ENCODE measurements around the gene P2RX5. TPM values are rescaled to one million over a fixed set of nuclear protein-coding genes. Genes with fewer than 3 reads are reported as not detected.

P2RX5 gene
- total RNA-seq, 4 donors from 2014 or later: 0.49 to 0.56 TPM; not detected in 2

GRCh38 chr17:3626831-3627768, 68.9 kb downstream of the P2RX5 start:
- 80% methylated on average over 16 of the region's 16 CpGs for WGBS
- peaks cover 76% of the 10 kb centered on the region for H3K36me3 ChIP-seq

More at GRCh38 chr17:3626831-3627768, 68.9 kb downstream of the P2RX5 start:
- Histone ChIP-seq H3K27ac (no peak overlapping the region), H3K4me3 (no peak overlapping the region), H3K9me3 (no peaks in the 10 kb centered on the region), H3K27me3 (no peaks in the 10 kb centered on the region), H3K4me1 (no peaks in the 10 kb centered on the region)
- TF ChIP-seq POLR2A (IDR thresholded peaks at IDR 0.05): no peak
- no peak for TF ChIP-seq EP300 (IDR thresholded peaks at IDR 0.05)
- DNase-seq (ENCODE audit: low spot score in 2 of 2): no peak

Other genes starting within 250 kb of the P2RX5 start
- not detected for gene SPATA22, start 224.3 kb downstream of the P2RX5 start, total RNA-seq
- 1 to 10 TPM in 3 of 4 donors, under 1 TPM in 1; 0.98 to 5.4 (median 1.8) TPM for gene ASPA, start 220.2 kb downstream of the P2RX5 start, total RNA-seq
- 10 to 100 TPM; 25.6 to 45.4 (median 34.4) TPM for gene TRPV3, start 138.3 kb downstream of the P2RX5 start, total RNA-seq
- gene TRPV1, start 86.7 kb downstream of the P2RX5 start, total RNA-seq: 10 to 100 TPM in 2 of 4 donors, 1 to 10 TPM in 2; 3.2 to 15.8 (median 7.1) TPM
- gene SHPK, start 59.9 kb downstream of the P2RX5 start, total RNA-seq: 10 to 100 TPM; 19.0 to 21.9 (median 20.4) TPM
- gene CTNS, start 59.4 kb downstream of the P2RX5 start, total RNA-seq: 10 to 100 TPM; 19.9 to 34.6 (median 26.1) TPM
- 100 to 1,000 TPM; 103 to 245 (median 202) TPM for gene TAX1BP3, start 27.6 kb downstream of the P2RX5 start, total RNA-seq
- gene EMC6, start 27.3 kb downstream of the P2RX5 start, total RNA-seq: 10 to 100 TPM in 3 of 4 donors, 1 to 10 TPM in 1; 3.3 to 17.6 (median 10.4) TPM
- gene HASPIN, start 27.7 kb upstream of the P2RX5 start, total RNA-seq: 1 to 10 TPM in 3 of 4 donors, under 1 TPM in 1; 0.40 to 2.1 (median 1.8) TPM
- 10 to 100 TPM; 14.0 to 20.7 (median 14.4) TPM for gene ITGAE, start 105.0 kb upstream of the P2RX5 start, total RNA-seq
- gene NCBP3, start 150.1 kb upstream of the P2RX5 start, total RNA-seq: 10 to 100 TPM; 15.4 to 41.8 (median 26.1) TPM
- 10 to 100 TPM; 10.8 to 17.3 (median 12.9) TPM for gene CAMKK1, start 196.9 kb upstream of the P2RX5 start, total RNA-seq
- gene P2RX1, start 220.3 kb upstream of the P2RX5 start, total RNA-seq: 1 to 10 TPM in 2 of 4 donors, under 1 TPM in 2; 0.25 to 2.6 (median 1.2) TPM

Measured in suprapubic skin (tissue), 4 donors.